ENCODE measurements around the gene CNOT9.

The CNOT9 gene

DNA sequence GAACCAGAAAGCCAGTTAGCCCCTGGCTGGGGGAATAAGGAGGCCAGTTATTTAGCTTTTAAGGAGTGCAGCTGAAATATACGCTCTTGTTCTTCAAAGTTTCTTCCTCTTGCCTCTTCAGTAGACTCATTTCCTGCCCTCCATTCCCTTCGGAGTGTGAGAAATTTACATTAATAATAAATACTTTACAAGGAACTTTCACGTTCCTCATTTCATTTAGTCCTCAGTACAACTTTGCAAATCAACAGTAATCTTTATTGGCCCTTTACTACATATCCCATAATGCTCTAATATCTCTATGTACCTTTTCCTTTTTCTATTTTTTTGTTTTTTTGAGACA, 54.7 kb downstream of the CNOT9 start:
- Histone ChIP-seq H3K36me3 (ENCODE audit: control insufficient read depth, low read length) (no peaks in the 10 kb centered on the region), H3K9me2 (replicated peaks; ENCODE audit: control insufficient read depth, low read length) (no peaks in the 10 kb centered on the region), H3K9me3 (ENCODE audit: control insufficient read depth, insufficient read depth, low read length) (no peaks in the 10 kb centered on the region), H3K27me3 (ENCODE audit: control insufficient read depth, low read length) (no peaks in the 10 kb centered on the region), H3K27ac (ENCODE audit: low read depth, low read length) (no peak overlapping the region), H3K4me3 (ENCODE audit: low read length) (no peak overlapping the region), H3K4me2 (ENCODE audit: low read length) (peak overlapping the region; percentile 34), H3F3A (ENCODE audit: control insufficient read depth, insufficient read depth) (no peaks in the 10 kb centered on the region), H3K4me1 (ENCODE audit: control insufficient read depth, low read length) (peaks cover 11% of the 10 kb centered on the region), H3K79me2 (ENCODE audit: control insufficient read depth, low read length) (no peaks in the 10 kb centered on the region), H4K20me1 (ENCODE audit: control insufficient read depth, insufficient read depth, low read depth, low read length) (no peaks in the 10 kb centered on the region)
- TF ChIP-seq EZH2phosphoT487 (IDR thresholded peaks at IDR 0.05; ENCODE audit: borderline replicate concordance, low read length): no peak
- TF ChIP-seq, protein P1, sequence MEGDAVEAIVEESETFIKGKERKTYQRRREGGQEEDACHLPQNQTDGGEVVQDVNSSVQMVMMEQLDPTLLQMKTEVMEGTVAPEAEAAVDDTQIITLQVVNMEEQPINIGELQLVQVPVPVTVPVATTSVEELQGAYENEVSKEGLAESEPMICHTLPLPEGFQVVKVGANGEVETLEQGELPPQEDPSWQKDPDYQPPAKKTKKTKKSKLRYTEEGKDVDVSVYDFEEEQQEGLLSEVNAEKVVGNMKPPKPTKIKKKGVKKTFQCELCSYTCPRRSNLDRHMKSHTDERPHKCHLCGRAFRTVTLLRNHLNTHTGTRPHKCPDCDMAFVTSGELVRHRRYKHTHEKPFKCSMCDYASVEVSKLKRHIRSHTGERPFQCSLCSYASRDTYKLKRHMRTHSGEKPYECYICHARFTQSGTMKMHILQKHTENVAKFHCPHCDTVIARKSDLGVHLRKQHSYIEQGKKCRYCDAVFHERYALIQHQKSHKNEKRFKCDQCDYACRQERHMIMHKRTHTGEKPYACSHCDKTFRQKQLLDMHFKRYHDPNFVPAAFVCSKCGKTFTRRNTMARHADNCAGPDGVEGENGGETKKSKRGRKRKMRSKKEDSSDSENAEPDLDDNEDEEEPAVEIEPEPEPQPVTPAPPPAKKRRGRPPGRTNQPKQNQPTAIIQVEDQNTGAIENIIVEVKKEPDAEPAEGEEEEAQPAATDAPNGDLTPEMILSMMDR (IDR thresholded peaks at IDR 0.05; ENCODE audit: low read depth, low read length, poor library complexity, severe bottlenecking): no peak

DNA sequence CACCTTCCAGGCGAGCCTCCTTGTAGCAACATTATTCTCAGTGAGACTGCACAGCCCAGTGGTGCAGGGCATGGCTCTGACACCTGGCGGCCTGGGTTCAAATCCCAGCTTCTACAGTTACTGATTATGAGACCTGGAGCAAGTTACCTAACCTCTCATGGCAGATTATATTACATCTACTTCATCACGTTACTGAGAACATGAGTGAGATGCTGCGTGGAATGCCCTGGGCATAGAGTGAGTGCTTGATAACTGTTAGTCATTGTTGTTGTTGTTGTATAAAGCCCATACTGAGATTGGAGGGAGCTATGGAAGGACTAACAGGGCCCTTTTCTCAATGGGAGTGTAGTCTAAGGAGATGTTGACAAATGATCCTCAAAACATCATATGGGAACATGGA, 57.7 kb downstream of the CNOT9 start:
- Histone ChIP-seq H3K36me3 (ENCODE audit: control insufficient read depth, low read length) (no peaks in the 10 kb centered on the region), H3F3A (ENCODE audit: control insufficient read depth, insufficient read depth) (no peaks in the 10 kb centered on the region), H3K9me3 (ENCODE audit: control insufficient read depth, insufficient read depth, low read length) (no peaks in the 10 kb centered on the region), H3K4me2 (ENCODE audit: low read length) (no peak overlapping the region), H3K4me3 (ENCODE audit: low read length) (no peak overlapping the region), H3K27ac (ENCODE audit: low read depth, low read length) (no peak overlapping the region), H3K27me3 (ENCODE audit: control insufficient read depth, low read length) (no peaks in the 10 kb centered on the region), H3K79me2 (ENCODE audit: control insufficient read depth, low read length) (no peaks in the 10 kb centered on the region), H3K4me1 (ENCODE audit: control insufficient read depth, low read length) (peaks cover 11% of the 10 kb centered on the region), H3K9me2 (replicated peaks; ENCODE audit: control insufficient read depth, low read length) (no peaks in the 10 kb centered on the region), H4K20me1 (ENCODE audit: control insufficient read depth, insufficient read depth, low read depth, low read length) (no peaks in the 10 kb centered on the region)
- TF ChIP-seq EZH2phosphoT487 (IDR thresholded peaks at IDR 0.05; ENCODE audit: borderline replicate concordance, low read length): no peak
- TF ChIP-seq, protein P1 (IDR thresholded peaks at IDR 0.05; ENCODE audit: low read depth, low read length, poor library complexity, severe bottlenecking): no peak

DNA sequence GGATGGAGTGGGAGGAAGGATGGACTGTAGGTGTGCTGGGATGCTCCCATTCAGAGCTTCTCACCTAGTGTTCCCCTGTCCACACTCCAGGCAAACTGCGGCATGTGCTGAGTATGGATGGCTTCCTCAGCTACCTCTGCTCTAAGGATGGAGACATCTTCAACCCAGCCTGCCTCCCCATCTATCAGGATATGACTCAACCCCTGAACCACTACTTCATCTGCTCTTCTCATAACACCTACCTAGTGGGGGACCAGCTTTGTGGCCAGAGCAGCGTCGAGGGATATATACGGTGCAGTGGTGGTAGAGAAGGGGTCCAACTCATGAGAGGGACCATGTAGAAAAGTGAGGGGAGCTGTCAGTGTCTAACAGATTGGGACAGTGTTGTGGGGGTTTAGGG, 59.3 kb downstream of the CNOT9 start:
- TF ChIP-seq, protein P1 (IDR thresholded peaks at IDR 0.05; ENCODE audit: low read depth, low read length, poor library complexity, severe bottlenecking): no peak
- TF ChIP-seq EZH2phosphoT487 (IDR thresholded peaks at IDR 0.05; ENCODE audit: borderline replicate concordance, low read length): no peak
- Histone ChIP-seq H3K27me3 (ENCODE audit: control insufficient read depth, low read length) (no peaks in the 10 kb centered on the region), H3K4me2 (ENCODE audit: low read length) (no peak overlapping the region), H3K9me3 (ENCODE audit: control insufficient read depth, insufficient read depth, low read length) (no peaks in the 10 kb centered on the region), H3F3A (ENCODE audit: control insufficient read depth, insufficient read depth) (no peaks in the 10 kb centered on the region), H3K36me3 (ENCODE audit: control insufficient read depth, low read length) (no peaks in the 10 kb centered on the region), H3K4me3 (ENCODE audit: low read length) (no peak overlapping the region), H3K4me1 (ENCODE audit: control insufficient read depth, low read length) (peaks cover 6% of the 10 kb centered on the region), H3K79me2 (ENCODE audit: control insufficient read depth, low read length) (no peaks in the 10 kb centered on the region), H3K27ac (ENCODE audit: low read depth, low read length) (no peak overlapping the region), H3K9me2 (replicated peaks; ENCODE audit: control insufficient read depth, low read length) (no peaks in the 10 kb centered on the region), H4K20me1 (ENCODE audit: control insufficient read depth, insufficient read depth, low read depth, low read length) (no peaks in the 10 kb centered on the region)

DNA sequence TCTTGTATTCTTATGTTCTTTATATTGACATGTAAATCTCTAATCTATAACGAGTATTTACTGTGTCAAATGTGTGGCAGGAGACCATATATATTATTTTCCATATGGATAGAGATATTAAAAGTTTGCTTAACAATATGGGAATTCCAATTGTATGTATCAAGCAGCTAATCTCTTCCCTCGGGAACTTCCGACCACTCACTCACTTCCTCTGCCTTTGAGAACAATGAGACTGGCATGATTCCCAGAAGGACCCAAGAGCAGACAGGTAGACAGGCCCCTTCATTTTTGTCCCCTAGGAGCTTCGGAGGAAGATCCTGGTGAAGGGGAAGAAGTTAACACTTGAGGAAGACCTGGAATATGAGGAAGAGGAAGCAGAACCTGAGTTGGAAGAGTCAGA, 63.2 kb downstream of the CNOT9 start:
- Histone ChIP-seq H4K20me1 (ENCODE audit: control insufficient read depth, insufficient read depth, low read depth, low read length) (no peaks in the 10 kb centered on the region), H3K9me2 (replicated peaks; ENCODE audit: control insufficient read depth, low read length) (no peaks in the 10 kb centered on the region), H3K36me3 (ENCODE audit: control insufficient read depth, low read length) (peaks cover 33% of the 10 kb centered on the region), H3F3A (ENCODE audit: control insufficient read depth, insufficient read depth) (no peaks in the 10 kb centered on the region), H3K4me3 (ENCODE audit: low read length) (no peak overlapping the region), H3K79me2 (ENCODE audit: control insufficient read depth, low read length) (no peaks in the 10 kb centered on the region), H3K4me2 (ENCODE audit: low read length) (no peak overlapping the region), H3K27me3 (ENCODE audit: control insufficient read depth, low read length) (no peaks in the 10 kb centered on the region), H3K4me1 (ENCODE audit: control insufficient read depth, low read length) (no peaks in the 10 kb centered on the region), H3K27ac (ENCODE audit: low read depth, low read length) (no peak overlapping the region), H3K9me3 (ENCODE audit: control insufficient read depth, insufficient read depth, low read length) (no peaks in the 10 kb centered on the region)
- TF ChIP-seq, protein P1 (IDR thresholded peaks at IDR 0.05; ENCODE audit: low read depth, low read length, poor library complexity, severe bottlenecking): no peak

Measured in DOHH2 (cell line).